Measurements from ENCODE around the gene TRAK1. TPM values are rescaled to one million over a fixed set of nuclear protein-coding genes. Genes with fewer than 3 reads are reported as not detected.
A peak's percentile ranks its signal among the peaks of the same experiment; 100 is the strongest.

Gene TRAK1
- total RNA-seq, 2 experiments from 2014 or later = 23.7 to 24.1 TPM

GRCh38 chr3:42191443-42191747 lies 100.2 kb downstream of the TRAK1 start:
- CTCF ChIA-PET = interaction anchor here (0.5 to 1.6 kb wide), 10 partner anchors 8 to 74 kb away, joined by 3 to 6 read pairs (median 4); no protein-coding TSS in a partner anchor
- Mint-ChIP-seq H3K27ac (peak overlapping the region; percentile 69), H3K36me3 (ENCODE audit: low read depth) (peaks cover 12% of the 10 kb centered on the region), H3K9me3 (no peaks in the 10 kb centered on the region), H3K4me1 (peaks cover 57% of the 10 kb centered on the region), H3K27me3 (no peaks in the 10 kb centered on the region), H3K4me3 (no peak overlapping the region)
- POLR2A ChIA-PET = interaction anchor here (0.7 kb wide), 1 partner anchor 11 kb away, joined by 4 read pairs; no protein-coding TSS in a partner anchor
- no peak for DNase-seq

- ChIA-PET POLR2A (no interaction called here), CTCF (interaction anchor here (0.6 to 1.6 kb wide), 3 partner anchors 13 to 308 kb away, joined by 3 to 6 read pairs (median 4); no protein-coding TSS in a partner anchor)
- Mint-ChIP-seq H3K4me1 (peaks cover 57% of the 10 kb centered on the region), H3K27me3 (no peaks in the 10 kb centered on the region), H3K4me3 (peak overlapping the region; percentile 43), H3K36me3 (ENCODE audit: low read depth) (peaks cover 15% of the 10 kb centered on the region), H3K9me3 (no peaks in the 10 kb centered on the region), H3K27ac (peak overlapping the region; percentile 74)
- DNase-seq = no peak
These were observed 101.4 kb downstream of the TRAK1 start for GRCh38 chr3:42192334-42193200.

GRCh38 chr3:42194943-42195510 lies 103.9 kb downstream of the TRAK1 start:
- no peak for DNase-seq
- peaks cover 57% of the 10 kb centered on the region for H3K4me1 Mint-ChIP-seq
- H3K27me3 Mint-ChIP-seq = no peaks in the 10 kb centered on the region
- H3K27ac Mint-ChIP-seq = peak overlapping the region; percentile 32
- peaks cover 25% of the 10 kb centered on the region for H3K36me3 Mint-ChIP-seq (ENCODE audit: low read depth)
- H3K9me3 Mint-ChIP-seq = no peaks in the 10 kb centered on the region
- ChIA-PET CTCF (interaction anchor here (1.1 kb wide), 1 partner anchor 16 kb away, joined by 3 read pairs; no protein-coding TSS in a partner anchor), POLR2A (no interaction called here)
- H3K4me3 Mint-ChIP-seq = no peak overlapping the region

- Mint-ChIP-seq H3K27me3 (no peaks in the 10 kb centered on the region), H3K9me3 (no peaks in the 10 kb centered on the region), H3K4me3 (no peak overlapping the region), H3K27ac (peak overlapping the region; percentile 32), H3K4me1 (peaks cover 50% of the 10 kb centered on the region), H3K36me3 (ENCODE audit: low read depth) (peaks cover 30% of the 10 kb centered on the region)
- no peak for DNase-seq
- ChIA-PET POLR2A (no interaction called here), CTCF (interaction anchor here (1.1 kb wide), 1 partner anchor 15 kb away, joined by 3 read pairs; no protein-coding TSS in a partner anchor)
These were observed 104.7 kb downstream of the TRAK1 start for GRCh38 chr3:42195879-42196330.

GRCh38 chr3:42198709-42199108 lies 107.6 kb downstream of the TRAK1 start:
- Mint-ChIP-seq H3K27me3 (no peaks in the 10 kb centered on the region), H3K4me3 (no peak overlapping the region), H3K36me3 (ENCODE audit: low read depth) (peaks cover 28% of the 10 kb centered on the region), H3K4me1 (peaks cover 24% of the 10 kb centered on the region), H3K9me3 (no peaks in the 10 kb centered on the region), H3K27ac (peak overlapping the region; percentile 38)
- CTCF ChIA-PET = interaction anchor here (0.8 to 1.9 kb wide), 3 partner anchors 9 to 73 kb away, joined by 3 to 4 read pairs (median 3); no protein-coding TSS in a partner anchor
- POLR2A ChIA-PET = no interaction called here
- no peak for DNase-seq

GRCh38 chr3:42202217-42202865 lies 111.2 kb downstream of the TRAK1 start:
- ChIA-PET POLR2A (no interaction called here), CTCF (interaction anchor here (0.6 kb wide), 2 partner anchors 133 to 1325 kb away, joined by 3 read pairs; no protein-coding TSS in a partner anchor)

GRCh38 chr3:42204867-42205599 lies 113.9 kb downstream of the TRAK1 start:
- no peak overlapping the region for H3K4me3 Mint-ChIP-seq
- no peak overlapping the region for H3K27ac Mint-ChIP-seq
- no peaks in the 10 kb centered on the region for H3K27me3 Mint-ChIP-seq
- H3K9me3 Mint-ChIP-seq = no peaks in the 10 kb centered on the region
- POLR2A ChIA-PET = no interaction called here
- DNase-seq = no peak
- peaks cover 6% of the 10 kb centered on the region for H3K4me1 Mint-ChIP-seq
- peaks cover 32% of the 10 kb centered on the region for H3K36me3 Mint-ChIP-seq (ENCODE audit: low read depth)
- CTCF ChIA-PET = interaction anchor here (1.5 to 1.8 kb wide), 2 partner anchors 13 to 25 kb away, joined by 3 to 6 read pairs; no protein-coding TSS in a partner anchor

More at GRCh38 chr3:42202217-42202865, 111.2 kb downstream of the TRAK1 start:
- Mint-ChIP-seq H3K4me3 (no peak overlapping the region), H3K27ac (no peak overlapping the region), H3K27me3 (no peaks in the 10 kb centered on the region), H3K4me1 (no peaks in the 10 kb centered on the region), H3K9me3 (no peaks in the 10 kb centered on the region), H3K36me3 (ENCODE audit: low read depth) (peaks cover 28% of the 10 kb centered on the region)
- no peak for DNase-seq

- Mint-ChIP-seq H3K27me3 (no peaks in the 10 kb centered on the region), H3K4me3 (no peak overlapping the region), H3K9me3 (no peaks in the 10 kb centered on the region), H3K27ac (no peak overlapping the region), H3K36me3 (ENCODE audit: low read depth) (peaks cover 35% of the 10 kb centered on the region), H3K4me1 (peaks cover 6% of the 10 kb centered on the region)
- DNase-seq = no peak
- ChIA-PET CTCF (interaction anchor here (1.8 kb wide), 1 partner anchor 14 kb away, joined by 6 read pairs; no protein-coding TSS in a partner anchor), POLR2A (no interaction called here)
These were observed 114.8 kb downstream of the TRAK1 start for GRCh38 chr3:42205800-42206514.

- Mint-ChIP-seq H3K9me3 (no peaks in the 10 kb centered on the region), H3K4me3 (no peak overlapping the region), H3K4me1 (peaks cover 40% of the 10 kb centered on the region), H3K36me3 (ENCODE audit: low read depth) (peaks cover 46% of the 10 kb centered on the region), H3K27ac (no peak overlapping the region), H3K27me3 (no peaks in the 10 kb centered on the region)
- no peak for DNase-seq
- CTCF ChIA-PET = no interaction called here
- POLR2A ChIA-PET = interaction anchor here (0.7 kb wide), 1 partner anchor 1355 kb away, joined by 3 read pairs; no protein-coding TSS in a partner anchor
These were observed 118.8 kb downstream of the TRAK1 start for GRCh38 chr3:42209917-42210316.

- peaks cover 54% of the 10 kb centered on the region for H3K36me3 Mint-ChIP-seq (ENCODE audit: low read depth)
These were observed 119.6 kb downstream of the TRAK1 start for GRCh38 chr3:42210726-42211125.

GRCh38 chr3:42213417-42213816 lies 122.3 kb downstream of the TRAK1 start:
- ChIA-PET POLR2A (no interaction called here), CTCF (no interaction called here)
- H3K27ac Mint-ChIP-seq = peak overlapping the region; percentile 92
- DNase-seq = peak; percentile 27
- peaks cover 66% of the 10 kb centered on the region for H3K4me1 Mint-ChIP-seq
- H3K4me3 Mint-ChIP-seq = peak overlapping the region; percentile 47
- peaks cover 57% of the 10 kb centered on the region for H3K36me3 Mint-ChIP-seq (ENCODE audit: low read depth)
- no peaks in the 10 kb centered on the region for H3K9me3 Mint-ChIP-seq
- no peaks in the 10 kb centered on the region for H3K27me3 Mint-ChIP-seq

More at GRCh38 chr3:42210726-42211125, 119.6 kb downstream of the TRAK1 start:
- no peak overlapping the region for H3K4me3 Mint-ChIP-seq
- CTCF ChIA-PET = interaction anchor here (0.6 to 1.5 kb wide), 4 partner anchors 12 to 101 kb away, joined by 3 read pairs; no protein-coding TSS in a partner anchor
- no peak for DNase-seq
- H3K4me1 Mint-ChIP-seq = peaks cover 48% of the 10 kb centered on the region
- H3K27me3 Mint-ChIP-seq = no peaks in the 10 kb centered on the region
- POLR2A ChIA-PET = interaction anchor here (0.7 kb wide), 1 partner anchor 1356 kb away, joined by 3 read pairs; no protein-coding TSS in a partner anchor
- no peak overlapping the region for H3K27ac Mint-ChIP-seq
- no peaks in the 10 kb centered on the region for H3K9me3 Mint-ChIP-seq

Data from activated CD4-positive, alpha-beta T cell treated with anti-CD3 and anti-CD28 coated beads, Interleukin-2, amount 10 ng/mL, durations not matched to agents 7 days and 5 days (primary cell).